GM12891 (cell line): ENCODE results near the gene KCNMA1.

Experiments
- DNase-seq: peaks from one replicate; pipeline ENCODE4 v3.0.0; 2011; ENCODE audit warnings: low spot score; ENCODE audit not compliant: insufficient read length
- FAIRE-seq: peaks from 2 replicates; lab custom pipeline; 2011; peaks lifted over from hg19 to GRCh38; lab: Jason Lieb, UNC
- PAX5 ChIP-seq: IDR thresholded peaks from 2 replicates; pipeline ENCODE4 v1.6.1; 2011; ENCODE audit warnings: low read length, moderate library complexity, mild to moderate bottlenecking; ENCODE audit not compliant: insufficient read depth, severe bottlenecking
- POLR2A ChIP-seq: IDR thresholded peaks from 2 replicates; pipeline ENCODE4 v1.6.1; 2011; ENCODE audit warnings: low read depth, low read length, control low read depth
- POLR2AphosphoS5 ChIP-seq: IDR thresholded peaks from 2 replicates; pipeline ENCODE4 v1.6.1; 2011; ENCODE audit warnings: low read depth, low read length, control low read depth
- POU2F2 ChIP-seq: IDR thresholded peaks from 2 replicates; pipeline ENCODE4 v1.6.1; 2011; ENCODE audit warnings: low read depth, mild to moderate bottlenecking, control low read depth, low read length, moderate library complexity
- SPI1 ChIP-seq: IDR thresholded peaks from 2 replicates; pipeline ENCODE4 v1.6.1; 2011; ENCODE audit warnings: low read depth, low read length, control low read depth
- TAF1 ChIP-seq: IDR thresholded peaks from 2 replicates; pipeline ENCODE4 v1.6.1; 2011; ENCODE audit warnings: low read depth, low read length, control low read depth

KCNMA1 gene

GRCh38 chr10:76864922-76865321 is 772.7 kb downstream of the KCNMA1 start:
- TF ChIP-seq TAF1 (no peak), POLR2A (no peak), SPI1 (no peak), PAX5 (no peak), POU2F2 (no peak), POLR2AphosphoS5 (no peak)
- no peak for DNase-seq
- FAIRE-seq: no peak

- DNase-seq (no peak), FAIRE-seq (no peak)
- TF ChIP-seq PAX5 (no peak), TAF1 (no peak), SPI1 (no peak), POLR2A (no peak), POLR2AphosphoS5 (no peak), POU2F2 (no peak)
Observed at GRCh38 chr10:76858721-76859120, 778.9 kb downstream of the KCNMA1 start.

GRCh38 chr10:76840802-76841201 is 796.8 kb downstream of the KCNMA1 start:
- no peak for FAIRE-seq

GRCh38 chr10:76839276-76839675 is 798.3 kb downstream of the KCNMA1 start:
- FAIRE-seq: no peak
- no peak for DNase-seq
- TF ChIP-seq SPI1 (no peak), POLR2AphosphoS5 (no peak), PAX5 (no peak), TAF1 (no peak), POU2F2 (no peak), POLR2A (no peak)

More at GRCh38 chr10:76840802-76841201, 796.8 kb downstream of the KCNMA1 start:
- TF ChIP-seq POU2F2: no peak
- no peak for TF ChIP-seq POLR2AphosphoS5
- no peak for TF ChIP-seq PAX5
- TF ChIP-seq POLR2A: no peak
- no peak for TF ChIP-seq SPI1
- TF ChIP-seq TAF1: no peak
- DNase-seq: no peak

- FAIRE-seq: no peak
- no peak for DNase-seq
- TF ChIP-seq SPI1 (no peak), POLR2AphosphoS5 (no peak), POU2F2 (no peak), TAF1 (no peak), POLR2A (no peak), PAX5 (no peak)
Observed at GRCh38 chr10:76830218-76830617, 807.4 kb downstream of the KCNMA1 start.

GRCh38 chr10:76829724-76830123 is 807.9 kb downstream of the KCNMA1 start:
- TF ChIP-seq POU2F2: no peak
- TF ChIP-seq PAX5: no peak
- TF ChIP-seq POLR2A: no peak
- TF ChIP-seq TAF1: no peak
- no peak for TF ChIP-seq SPI1
- no peak for TF ChIP-seq POLR2AphosphoS5
- FAIRE-seq: no peak

More at GRCh38 chr10:76829724-76830123, 807.9 kb downstream of the KCNMA1 start:
- no peak for DNase-seq
